Measurements from ENCODE around the gene HTR3E. TPM values are rescaled to one million over a fixed set of nuclear protein-coding genes. Genes with fewer than 3 reads are reported as not detected.
"Not testable (repeated sequence)": the region's sequence is repeated elsewhere in the genome, so short reads cannot be mapped to it uniquely, and the experiment has no call there.

The HTR3E gene
- total RNA-seq, 1 donor from 2014 or later: not detected

- H3K9me3 Mint-ChIP-seq: no peaks in the 10 kb centered on the region
- intact Hi-C loops (cut with micrococcal nuclease): no loop called here
- no peak overlapping the region for H3K4me3 Mint-ChIP-seq
- peaks cover 1% of the 10 kb centered on the region for H3K27me3 Mint-ChIP-seq (ENCODE audit: insufficient read depth)
- DNase-seq (ENCODE audit: low spot score): no peak
- H3K4me1 Mint-ChIP-seq (ENCODE audit: low read depth): no peaks in the 10 kb centered on the region
- H3K36me3 Mint-ChIP-seq (ENCODE audit: low read depth): no peaks in the 10 kb centered on the region
- no peak overlapping the region for H3K27ac Mint-ChIP-seq
Observed at GRCh38 chr3:184078851-184079250, 18.0 kb upstream of the HTR3E start.

GRCh38 chr3:184081116-184081830 lies 15.6 kb upstream of the HTR3E start:
- intact Hi-C loops (cut with micrococcal nuclease): no loop called here
- H3K9me3 Mint-ChIP-seq: peaks cover 19% of the 10 kb centered on the region

GRCh38 chr3:184082034-184082433 lies 14.8 kb upstream of the HTR3E start:
- DNase-seq (ENCODE audit: low spot score): no peak
- Mint-ChIP-seq H3K4me1 (ENCODE audit: low read depth) (peaks cover 8% of the 10 kb centered on the region), H3K9me3 (peaks cover 19% of the 10 kb centered on the region), H3K4me3 (no peak overlapping the region), H3K27me3 (ENCODE audit: insufficient read depth) (no peaks in the 10 kb centered on the region), H3K36me3 (ENCODE audit: low read depth) (peaks cover 3% of the 10 kb centered on the region), H3K27ac (no peak overlapping the region)
- intact Hi-C loops (cut with micrococcal nuclease): no loop called here

More at GRCh38 chr3:184081116-184081830, 15.6 kb upstream of the HTR3E start:
- no peak for DNase-seq (ENCODE audit: low spot score)
- Mint-ChIP-seq H3K36me3 (ENCODE audit: low read depth) (peaks cover 3% of the 10 kb centered on the region), H3K27me3 (ENCODE audit: insufficient read depth) (no peaks in the 10 kb centered on the region), H3K27ac (no peak overlapping the region), H3K4me1 (ENCODE audit: low read depth) (peaks cover 8% of the 10 kb centered on the region), H3K4me3 (no peak overlapping the region)

- Mint-ChIP-seq H3K27me3 (ENCODE audit: insufficient read depth) (no peaks in the 10 kb centered on the region), H3K36me3 (ENCODE audit: low read depth) (peaks cover 3% of the 10 kb centered on the region), H3K4me3 (no peak overlapping the region), H3K27ac (no peak overlapping the region), H3K4me1 (ENCODE audit: low read depth) (peaks cover 8% of the 10 kb centered on the region), H3K9me3 (peaks cover 19% of the 10 kb centered on the region)
- no peak for DNase-seq (ENCODE audit: low spot score)
- intact Hi-C loops (cut with micrococcal nuclease): no loop called here
Observed at GRCh38 chr3:184082465-184082864, 14.4 kb upstream of the HTR3E start.

GRCh38 chr3:184085389-184085852 lies 11.4 kb upstream of the HTR3E start:
- Mint-ChIP-seq H3K27me3 (ENCODE audit: insufficient read depth) (no peaks in the 10 kb centered on the region), H3K27ac (no peak overlapping the region), H3K4me1 (ENCODE audit: low read depth) (peaks cover 8% of the 10 kb centered on the region), H3K36me3 (ENCODE audit: low read depth) (peaks cover 3% of the 10 kb centered on the region), H3K4me3 (no peak overlapping the region), H3K9me3 (peaks cover 19% of the 10 kb centered on the region)
- intact Hi-C loops (cut with micrococcal nuclease): no loop called here
- no peak for DNase-seq (ENCODE audit: low spot score)

- Mint-ChIP-seq H3K4me3 (no peak overlapping the region), H3K4me1 (ENCODE audit: low read depth) (no peaks in the 10 kb centered on the region), H3K36me3 (ENCODE audit: low read depth) (no peaks in the 10 kb centered on the region), H3K27me3 (ENCODE audit: insufficient read depth) (peaks cover 9% of the 10 kb centered on the region), H3K27ac (no peak overlapping the region), H3K9me3 (peaks cover 18% of the 10 kb centered on the region)
- intact Hi-C loops (cut with micrococcal nuclease): no loop called here
- no peak for DNase-seq (ENCODE audit: low spot score)
Observed at GRCh38 chr3:184092199-184092598, 4.7 kb upstream of the HTR3E start.

- peaks cover 4% of the 10 kb centered on the region for H3K9me3 Mint-ChIP-seq
- no peaks in the 10 kb centered on the region for H3K36me3 Mint-ChIP-seq (ENCODE audit: low read depth)
- no peaks in the 10 kb centered on the region for H3K4me1 Mint-ChIP-seq (ENCODE audit: low read depth)
- no peak overlapping the region for H3K4me3 Mint-ChIP-seq
- no peak for DNase-seq (ENCODE audit: low spot score)
- peaks cover 9% of the 10 kb centered on the region for H3K27me3 Mint-ChIP-seq (ENCODE audit: insufficient read depth)
- H3K27ac Mint-ChIP-seq: no peak overlapping the region
- intact Hi-C loops (cut with micrococcal nuclease): no loop called here
Observed at GRCh38 chr3:184097556-184097955, 692 bp downstream of the HTR3E start.

- Mint-ChIP-seq H3K4me3 (no peak overlapping the region), H3K9me3 (no peaks in the 10 kb centered on the region), H3K4me1 (ENCODE audit: low read depth) (no peaks in the 10 kb centered on the region), H3K27me3 (ENCODE audit: insufficient read depth) (peaks cover 4% of the 10 kb centered on the region), H3K36me3 (ENCODE audit: low read depth) (no peaks in the 10 kb centered on the region), H3K27ac (no peak overlapping the region)
- no peak for DNase-seq (ENCODE audit: low spot score)
- intact Hi-C loops (cut with micrococcal nuclease): no loop called here
Observed at GRCh38 chr3:184099806-184100686, 3.2 kb downstream of the HTR3E start.

- intact Hi-C loops (cut with micrococcal nuclease): no loop called here
- H3K4me3 Mint-ChIP-seq: no peak overlapping the region
- DNase-seq (ENCODE audit: low spot score): no peak
- no peaks in the 10 kb centered on the region for H3K4me1 Mint-ChIP-seq (ENCODE audit: low read depth)
- no peak overlapping the region for H3K27ac Mint-ChIP-seq
- no peaks in the 10 kb centered on the region for H3K9me3 Mint-ChIP-seq
- no peaks in the 10 kb centered on the region for H3K36me3 Mint-ChIP-seq (ENCODE audit: low read depth)
- H3K27me3 Mint-ChIP-seq (ENCODE audit: insufficient read depth): peaks cover 16% of the 10 kb centered on the region
Observed at GRCh38 chr3:184110316-184110725, 13.5 kb downstream of the HTR3E start.

GRCh38 chr3:184116017-184116416 lies 19.2 kb downstream of the HTR3E start:
- H3K27ac Mint-ChIP-seq: no peak overlapping the region
- no peak overlapping the region for H3K4me3 Mint-ChIP-seq
- no peaks in the 10 kb centered on the region for H3K9me3 Mint-ChIP-seq
- H3K27me3 Mint-ChIP-seq (ENCODE audit: insufficient read depth): peaks cover 21% of the 10 kb centered on the region
- no peaks in the 10 kb centered on the region for H3K36me3 Mint-ChIP-seq (ENCODE audit: low read depth)
- no peaks in the 10 kb centered on the region for H3K4me1 Mint-ChIP-seq (ENCODE audit: low read depth)
- intact Hi-C loops (cut with micrococcal nuclease): no loop called here
- DNase-seq (ENCODE audit: low spot score): no peak

- intact Hi-C loops (cut with micrococcal nuclease): no loop called here
- Mint-ChIP-seq H3K4me3 (no peak overlapping the region), H3K9me3 (no peaks in the 10 kb centered on the region), H3K4me1 (ENCODE audit: low read depth) (no peaks in the 10 kb centered on the region), H3K27ac (no peak overlapping the region), H3K36me3 (ENCODE audit: low read depth) (no peaks in the 10 kb centered on the region), H3K27me3 (ENCODE audit: insufficient read depth) (peaks cover 24% of the 10 kb centered on the region)
- no peak for DNase-seq (ENCODE audit: low spot score)
Observed at GRCh38 chr3:184117636-184118035, 20.8 kb downstream of the HTR3E start.

- H3K27ac Mint-ChIP-seq; intact Hi-C loops (cut with micrococcal nuclease): not testable (repeated sequence)
Observed at GRCh38 chr3:184121031-184121430, 24.2 kb downstream of the HTR3E start.

GRCh38 chr3:184126006-184126405 lies 29.1 kb downstream of the HTR3E start:
- no peaks in the 10 kb centered on the region for H3K4me1 Mint-ChIP-seq (ENCODE audit: low read depth)
- intact Hi-C loops (cut with micrococcal nuclease): no loop called here
- H3K9me3 Mint-ChIP-seq: no peaks in the 10 kb centered on the region
- DNase-seq (ENCODE audit: low spot score): no peak
- no peak overlapping the region for H3K4me3 Mint-ChIP-seq
- H3K27me3 Mint-ChIP-seq (ENCODE audit: insufficient read depth): peaks cover 7% of the 10 kb centered on the region
- no peak overlapping the region for H3K27ac Mint-ChIP-seq
- H3K36me3 Mint-ChIP-seq (ENCODE audit: low read depth): no peaks in the 10 kb centered on the region

More at GRCh38 chr3:184121031-184121430, 24.2 kb downstream of the HTR3E start:
- not testable (repeated sequence) for H3K4me1 Mint-ChIP-seq (ENCODE audit: low read depth); H3K4me3 Mint-ChIP-seq; H3K36me3 Mint-ChIP-seq (ENCODE audit: low read depth); DNase-seq (ENCODE audit: low spot score); H3K9me3 Mint-ChIP-seq; H3K27me3 Mint-ChIP-seq (ENCODE audit: insufficient read depth)
